Activated CD8-positive, alpha-beta T cell treated with anti-CD3 and anti-CD28 coated beads for 36 hours (primary cell): ENCODE results near the gene RYR1. TPM values are rescaled to one million over a fixed set of nuclear protein-coding genes. Genes with fewer than 3 reads are reported as not detected.

Experiments
- ATAC-seq: fragments of 200-7000 bp; cut with Tn5 transposase; one replicate; pipeline ENCODE4 v1.10.0; 2021; ENCODE audit warnings: mild to moderate bottlenecking, moderate library complexity
- CTCF ChIA-PET: fragments of 350-600 bp; sonication (Branson Sonifier 250); formaldehyde crosslinking; loops from one replicate; lab custom pipeline; 2021; ENCODE audit warnings: antibody characterized with exemption; lab: Charles Lee
- POLR2A ChIA-PET: fragments of 350-600 bp; sonication (Branson Sonifier 250); formaldehyde crosslinking; loops from one replicate; lab custom pipeline; 2021; ENCODE audit warnings: antibody characterized with exemption; lab: Charles Lee
- DNase-seq: peaks from one replicate; pipeline ENCODE4 v3.0.0-alpha.2; 2020
- H3K27ac Mint-ChIP-seq: one replicate; pipeline ENCODE4 v1.8.0; 2021; ENCODE audit warnings: mild to moderate bottlenecking, mixed read lengths
- H3K27me3 Mint-ChIP-seq: one replicate; pipeline ENCODE4 v1.8.0; 2021; ENCODE audit warnings: mixed read lengths
- H3K36me3 Mint-ChIP-seq: one replicate; pipeline ENCODE4 v1.8.0; 2021; ENCODE audit warnings: low read depth, mixed read lengths
- H3K4me1 Mint-ChIP-seq: one replicate; pipeline ENCODE4 v1.8.0; 2021; ENCODE audit warnings: low read depth, mixed read lengths
- H3K4me3 Mint-ChIP-seq: one replicate; pipeline ENCODE4 v1.8.0; 2021; ENCODE audit warnings: mild to moderate bottlenecking, moderate library complexity, mixed read lengths
- H3K9me3 Mint-ChIP-seq: one replicate; pipeline ENCODE4 v1.8.0; 2021; ENCODE audit warnings: mixed read lengths
- CTCF ChIP-seq: fragments of 200-600 bp; IDR thresholded peaks from one replicate; pipeline ENCODE4 v1.8.0; 2022; ENCODE audit warnings: antibody characterized with exemption, mild to moderate bottlenecking
- intact Hi-C: fragments of 100-400 bp; cut with micrococcal nuclease; formaldehyde crosslinking; loops from one replicate; pipeline ENCODE4 v1.10.0; 2022
- total RNA-seq, 2 experiments: library from RNA; stranded (reverse); gene quantifications; one replicate each; pipeline ENCODE4 v1.2.3, GENCODE V29; 2021

Gene RYR1
- total RNA-seq, 2 experiments from 2014 or later: 0.63 to 1.2 TPM

- peaks cover 6% of the 10 kb centered on the region for H3K4me1 Mint-ChIP-seq
- ATAC-seq: peak; percentile 56
- intact Hi-C loops: no loop called here
- no peak for TF ChIP-seq CTCF
- peak; percentile 42 for DNase-seq
- no peaks in the 10 kb centered on the region for H3K9me3 Mint-ChIP-seq
- H3K27me3 Mint-ChIP-seq: peaks cover 3% of the 10 kb centered on the region
- H3K4me3 Mint-ChIP-seq: no peak overlapping the region
- ChIA-PET POLR2A (no interaction called here), CTCF (no interaction called here)
- no peaks in the 10 kb centered on the region for H3K36me3 Mint-ChIP-seq
- H3K27ac Mint-ChIP-seq: no peak overlapping the region
Measured at GRCh38 chr19:38452430-38453366, 19.2 kb downstream of the RYR1 start.

GRCh38 chr19:38453596-38453995, 20.1 kb downstream of the RYR1 start:
- ChIA-PET CTCF (interaction anchor here (1.0 kb wide), 1 partner anchor 51 kb away, joined by 5 read pairs; the partner anchor contains the start of gene FAM98C), POLR2A (no interaction called here)
- Mint-ChIP-seq H3K4me3 (no peak overlapping the region), H3K27ac (no peak overlapping the region), H3K36me3 (no peaks in the 10 kb centered on the region), H3K27me3 (peaks cover 3% of the 10 kb centered on the region), H3K4me1 (peaks cover 6% of the 10 kb centered on the region), H3K9me3 (no peaks in the 10 kb centered on the region)
- DNase-seq (peak; percentile 48), ATAC-seq (peak; percentile 37)
- no peak for TF ChIP-seq CTCF
- intact Hi-C loops: no loop called here

- Mint-ChIP-seq H3K27me3 (no peaks in the 10 kb centered on the region), H3K36me3 (no peaks in the 10 kb centered on the region), H3K4me3 (no peak overlapping the region), H3K9me3 (no peaks in the 10 kb centered on the region), H3K27ac (no peak overlapping the region), H3K4me1 (peaks cover 6% of the 10 kb centered on the region)
- intact Hi-C loops: no loop called here
- no peak for TF ChIP-seq CTCF
- DNase-seq (peak; percentile 13), ATAC-seq (no peak)
- POLR2A ChIA-PET: no interaction called here
- CTCF ChIA-PET: no interaction called here
Measured at GRCh38 chr19:38455031-38455430, 21.5 kb downstream of the RYR1 start.

- Mint-ChIP-seq H3K4me1 (peaks cover 6% of the 10 kb centered on the region), H3K36me3 (no peaks in the 10 kb centered on the region), H3K27ac (no peak overlapping the region), H3K4me3 (no peak overlapping the region), H3K27me3 (peaks cover 2% of the 10 kb centered on the region), H3K9me3 (no peaks in the 10 kb centered on the region)
- DNase-seq: no peak
- no peak for TF ChIP-seq CTCF
- ATAC-seq: no peak
- intact Hi-C loops: no loop called here
- CTCF ChIA-PET: no interaction called here
- POLR2A ChIA-PET: no interaction called here
Measured at GRCh38 chr19:38457202-38457601, 23.7 kb downstream of the RYR1 start.

GRCh38 chr19:38457690-38458405, 24.4 kb downstream of the RYR1 start:
- Mint-ChIP-seq H3K27ac (no peak overlapping the region), H3K27me3 (peaks cover 7% of the 10 kb centered on the region)

More at GRCh38 chr19:38457690-38458405, 24.4 kb downstream of the RYR1 start:
- H3K4me1 Mint-ChIP-seq: peaks cover 6% of the 10 kb centered on the region
- H3K36me3 Mint-ChIP-seq: no peaks in the 10 kb centered on the region
- no peak overlapping the region for H3K4me3 Mint-ChIP-seq
- ChIA-PET CTCF (no interaction called here), POLR2A (no interaction called here)
- no peak for TF ChIP-seq CTCF
- DNase-seq (no peak), ATAC-seq (no peak)
- intact Hi-C loops: no loop called here
- H3K9me3 Mint-ChIP-seq: no peaks in the 10 kb centered on the region
